GM21717 (cell line): ENCODE measurements around the gene C2CD4D.

Experiments used
- ATAC-seq: cut with Tn5 transposase; IDR thresholded peaks from one replicate; pipeline ENCODE4 v1.9.1; 2021; ENCODE audit warnings: mild to moderate bottlenecking, moderate library complexity; ENCODE audit not compliant: unreplicated experiment

C2CD4D gene

DNA sequence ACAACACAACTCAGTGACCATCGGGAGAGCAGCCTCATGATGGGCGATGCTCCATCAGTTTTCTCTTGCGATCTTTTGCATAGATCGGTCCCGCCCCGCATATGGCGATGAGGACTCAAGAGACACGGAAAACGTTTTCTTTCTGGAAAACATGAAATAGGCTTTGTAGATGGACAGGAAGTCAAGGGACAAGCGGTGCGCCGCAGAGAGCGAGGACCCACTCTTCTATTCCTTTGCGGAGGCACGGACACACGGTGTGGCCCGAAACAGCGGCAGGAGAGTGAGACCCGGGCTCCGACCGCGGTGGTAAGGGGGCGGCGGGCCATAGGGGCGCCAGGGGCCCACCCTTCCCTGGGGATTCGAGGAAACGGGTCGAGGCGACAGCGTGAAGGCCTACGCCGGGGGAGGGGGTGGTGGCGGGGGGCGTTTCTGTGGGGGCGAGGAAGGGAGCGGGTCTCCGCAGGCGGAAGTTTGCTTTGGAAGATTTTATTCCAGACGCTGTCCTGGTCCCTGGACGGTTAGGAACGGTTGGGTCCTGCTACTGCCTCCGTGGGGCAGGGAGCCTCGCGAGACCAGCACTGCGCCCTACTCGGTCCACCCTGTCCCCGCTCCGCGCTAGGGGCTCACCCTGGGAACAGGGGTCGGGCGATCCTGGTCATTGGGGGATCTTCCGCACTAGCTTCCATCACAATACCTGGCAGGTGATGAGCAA lies 48.5 kb downstream of the C2CD4D start:
- peak; percentile 7 for ATAC-seq

DNA sequence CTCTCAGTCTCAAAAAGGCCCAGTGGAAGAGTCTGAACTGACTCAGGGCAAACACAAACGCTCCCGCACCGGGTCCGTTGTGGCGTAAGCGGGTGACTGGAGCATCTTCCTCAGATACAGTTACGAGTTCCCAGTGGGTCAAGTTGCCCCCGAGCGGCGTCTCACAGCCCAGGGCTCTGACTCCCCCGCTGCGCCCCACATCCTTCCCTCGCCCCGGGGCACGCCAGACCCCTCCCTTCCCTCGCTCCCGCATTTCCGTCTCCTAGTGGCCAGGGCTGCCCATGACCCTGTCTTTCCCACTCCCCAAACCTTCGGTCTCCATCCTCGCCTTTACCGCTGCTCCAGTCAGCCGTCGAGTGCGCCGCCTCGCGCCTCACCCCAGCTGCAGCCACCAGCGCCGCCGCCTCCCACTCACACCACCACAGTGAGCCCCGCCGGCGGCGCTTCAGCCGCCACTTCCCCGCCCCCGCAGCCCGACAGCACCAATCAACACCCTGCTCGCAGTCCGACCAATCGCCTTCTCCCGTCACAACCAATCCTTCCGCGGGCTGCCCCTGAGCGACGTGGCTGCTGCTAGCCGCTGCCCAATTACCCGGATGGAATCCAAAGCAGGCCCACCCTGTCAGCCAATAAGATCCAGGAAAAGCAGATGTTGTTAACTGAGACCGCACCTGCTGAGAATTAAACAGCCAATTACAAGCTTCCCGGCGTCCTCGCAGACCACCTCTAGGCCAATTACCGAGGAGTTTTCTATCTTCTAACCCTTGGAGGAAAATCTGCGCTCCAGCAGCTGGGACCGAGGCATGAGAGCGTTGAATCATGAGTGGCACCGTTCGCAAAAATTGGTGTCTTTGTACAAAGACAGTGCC lies 49.3 kb downstream of the C2CD4D start, which contains the start of gene TDRKH:
Gene TDRKH, minus strand, starts transcription at position 430 of the 869 bp plus-strand sequence. CDS start 7,478 bp downstream, outside the sequence.
- ATAC-seq, result peak; percentile 93
